GM19351 (cell line): ENCODE measurements around the gene RARB.

Experiments
- ATAC-seq: cut with Tn5 transposase; IDR thresholded peaks from one replicate; pipeline ENCODE4 v1.9.1; 2021; ENCODE audit warnings: mild to moderate bottlenecking, moderate library complexity; ENCODE audit not compliant: unreplicated experiment

Gene RARB

DNA sequence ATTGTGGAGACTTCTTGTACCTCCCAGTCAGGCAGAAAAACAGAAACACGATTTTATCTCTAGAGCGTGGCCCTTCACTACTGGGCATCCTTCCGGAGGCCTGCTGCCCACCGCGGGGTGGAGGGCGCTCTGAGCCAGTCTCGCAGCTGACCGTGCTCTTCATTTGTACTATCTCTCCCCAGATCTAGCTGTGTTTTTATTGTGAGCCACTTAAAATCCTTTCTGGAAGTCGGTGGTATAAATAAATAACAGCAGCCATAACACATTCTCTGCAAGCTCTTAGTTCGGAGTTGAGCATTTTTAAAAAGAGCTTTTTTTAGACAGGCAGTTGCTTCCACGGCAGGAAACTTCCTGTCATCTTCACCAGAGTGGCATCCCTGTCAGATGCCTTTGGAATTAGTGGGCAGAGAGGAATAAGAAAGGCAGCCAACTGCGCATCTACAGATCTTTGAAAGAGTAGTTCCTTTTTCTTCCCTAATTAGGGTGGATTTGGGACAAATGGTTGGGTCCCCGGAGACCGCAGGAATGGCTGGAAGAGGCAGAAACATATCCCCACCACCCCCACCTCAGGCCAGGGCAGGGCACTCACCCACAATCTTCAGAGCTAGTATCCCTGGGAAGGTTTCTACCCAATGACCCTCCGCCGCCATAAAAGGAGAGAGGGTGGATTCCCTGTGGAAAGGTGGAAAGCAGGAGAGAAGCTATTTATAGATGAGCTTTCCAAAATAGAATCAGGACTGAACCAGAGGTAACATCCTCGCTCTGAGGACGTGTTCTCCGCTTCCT, 145.5 kb downstream of the RARB start:
- ATAC-seq, result no peak

- no peak for ATAC-seq
Measured at GRCh38 chr3:25574172-25574765, 146.2 kb downstream of the RARB start.

GRCh38 chr3:25575001-25575400, 146.9 kb downstream of the RARB start:
- ATAC-seq, result no peak

DNA sequence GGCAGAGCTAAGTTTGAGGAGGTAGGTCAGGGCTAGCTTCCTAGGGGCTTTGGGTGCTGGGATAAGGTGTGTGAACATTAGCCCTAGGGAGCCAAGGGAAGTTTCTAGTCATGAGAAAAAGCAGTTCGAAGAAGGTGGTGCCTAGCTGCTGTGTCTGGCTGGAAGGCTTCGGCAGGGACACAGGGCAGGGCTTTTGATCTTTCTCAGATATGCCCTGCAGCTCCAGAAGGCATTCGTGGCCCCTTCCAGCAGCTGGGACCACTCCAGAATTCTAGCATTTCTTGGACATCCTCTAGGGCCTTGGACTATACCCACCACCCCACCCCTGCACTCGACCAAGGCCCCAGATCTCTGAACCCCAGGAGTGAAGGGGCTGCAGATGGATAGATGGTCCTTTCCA, 148.1 kb downstream of the RARB start:
- ATAC-seq, result no peak

DNA sequence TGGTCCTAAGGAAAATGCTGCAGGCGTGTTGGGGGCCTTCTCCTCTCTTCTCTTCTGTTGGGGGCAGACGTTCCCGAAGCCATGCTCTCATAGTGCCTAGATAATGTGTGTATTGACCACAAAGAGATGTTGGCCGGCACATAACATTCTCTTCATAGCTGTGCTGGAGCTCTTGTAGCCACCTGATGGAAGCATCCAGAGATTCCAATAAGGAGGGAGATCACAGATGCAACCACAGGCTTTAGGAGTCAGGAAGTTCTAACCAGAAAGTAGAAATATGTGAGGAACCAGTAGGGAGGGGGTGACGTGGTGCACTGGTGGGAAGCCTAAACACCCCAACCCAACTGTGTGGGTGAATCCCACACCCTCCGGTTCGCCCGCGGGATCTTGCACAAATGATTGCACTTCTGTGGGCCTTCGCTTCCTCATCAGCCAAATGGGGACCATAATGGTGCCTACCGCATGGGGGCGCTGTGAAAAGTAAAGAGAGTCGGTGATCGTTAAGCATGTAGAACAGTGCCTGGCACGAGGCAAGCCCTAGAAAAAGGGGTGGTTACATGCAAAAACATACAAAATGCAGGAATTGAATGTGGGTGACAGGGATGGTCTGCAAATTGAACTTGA, 148.9 kb downstream of the RARB start:
- ATAC-seq, result no peak

DNA sequence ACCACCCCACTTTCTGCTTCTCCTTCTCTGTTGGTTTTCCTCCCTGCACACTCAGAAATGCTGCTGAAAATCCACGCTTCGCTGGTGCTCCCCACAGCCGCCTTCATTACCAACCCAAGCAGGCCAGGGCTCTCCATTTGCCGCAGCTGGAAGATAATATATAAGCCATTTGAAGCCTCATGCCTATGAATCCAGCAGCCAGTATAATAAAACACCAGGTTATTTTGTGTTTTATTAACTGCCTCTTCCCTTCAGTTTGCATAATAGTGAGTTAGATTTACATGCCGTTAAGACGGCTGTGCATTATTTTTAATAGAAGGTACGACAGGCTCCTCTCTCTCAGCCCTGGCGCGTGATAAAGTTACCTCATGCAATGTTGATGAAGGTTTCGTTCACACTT, 150.0 kb downstream of the RARB start:
- no peak for ATAC-seq

DNA sequence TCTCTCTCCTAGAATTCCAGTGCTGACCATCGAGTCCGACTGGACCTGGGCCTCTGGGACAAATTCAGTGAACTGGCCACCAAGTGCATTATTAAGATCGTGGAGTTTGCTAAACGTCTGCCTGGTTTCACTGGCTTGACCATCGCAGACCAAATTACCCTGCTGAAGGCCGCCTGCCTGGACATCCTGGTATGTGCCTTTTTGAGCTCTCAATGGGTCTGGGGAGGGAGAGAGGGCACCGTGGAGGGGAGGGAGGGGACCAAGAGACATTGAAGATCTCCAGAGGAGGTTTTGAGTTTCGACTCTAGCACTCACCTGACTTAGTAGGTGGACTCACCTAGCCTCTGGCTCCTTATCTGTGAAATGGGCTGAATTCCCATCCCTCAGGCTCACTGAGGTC, 152.5 kb downstream of the RARB start:
- no peak for ATAC-seq

- no peak for ATAC-seq
Measured at GRCh38 chr3:25581335-25581734, 153.3 kb downstream of the RARB start.

DNA sequence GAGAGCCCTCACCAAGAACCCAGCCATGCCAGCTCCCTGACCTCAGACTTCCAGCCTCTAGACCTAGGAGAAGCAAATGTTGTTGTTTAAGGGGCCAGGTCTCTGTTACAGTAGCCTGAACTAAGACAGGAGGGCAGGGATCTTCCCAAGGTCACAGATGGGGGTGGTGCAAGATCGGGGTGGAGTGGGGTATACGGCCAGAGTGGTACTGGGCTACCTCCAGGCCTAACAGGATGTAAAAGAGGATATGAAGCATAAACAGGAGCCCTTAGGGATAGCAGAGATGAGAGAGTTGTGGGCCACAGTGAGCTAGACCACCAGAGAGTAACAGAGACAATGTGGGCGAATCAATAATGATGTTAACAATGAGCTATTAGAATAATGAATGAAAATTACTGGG, 153.8 kb downstream of the RARB start:
- no peak for ATAC-seq

DNA sequence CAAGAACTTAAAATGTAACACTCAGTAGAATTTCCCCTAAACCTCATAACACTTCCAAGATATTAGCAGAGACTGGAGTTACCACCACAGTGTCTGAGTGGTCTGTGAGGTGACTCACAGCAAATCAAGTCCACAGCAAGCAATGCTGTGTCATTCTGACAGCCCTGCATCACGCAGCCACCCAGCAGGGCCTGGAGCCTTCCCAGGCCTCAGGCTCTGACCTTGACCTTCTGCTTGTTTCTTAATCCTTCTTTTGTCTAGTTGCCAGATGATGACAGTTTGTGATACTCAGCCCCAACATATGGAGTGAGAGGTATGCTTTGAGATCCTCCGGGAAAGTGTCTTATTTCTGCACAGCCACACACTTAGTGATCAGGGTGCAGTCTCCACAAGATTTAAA, 154.2 kb downstream of the RARB start:
- no peak for ATAC-seq

DNA sequence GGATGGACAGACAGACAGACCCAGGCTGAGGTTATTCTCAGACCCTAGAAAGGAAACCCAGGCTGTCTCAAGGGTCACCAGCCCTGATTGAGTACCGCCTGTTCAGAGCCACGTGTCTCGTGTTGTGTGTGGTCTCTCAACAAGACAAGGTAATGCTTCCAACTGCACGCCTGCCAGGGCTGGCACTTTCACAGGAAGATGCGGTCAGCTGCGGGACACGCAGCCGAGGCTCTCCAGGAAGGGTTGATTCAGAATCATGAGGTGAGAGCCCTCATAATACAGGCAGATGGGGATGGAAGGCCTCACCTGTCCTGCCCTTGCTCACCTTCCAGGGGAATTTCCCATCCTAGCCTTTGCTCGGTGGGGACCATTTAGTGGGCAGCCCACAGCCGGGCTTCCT, 155.3 kb downstream of the RARB start:
- ATAC-seq, result no peak

- ATAC-seq, result no peak
Measured at GRCh38 chr3:25584011-25584789, 156.1 kb downstream of the RARB start.

DNA sequence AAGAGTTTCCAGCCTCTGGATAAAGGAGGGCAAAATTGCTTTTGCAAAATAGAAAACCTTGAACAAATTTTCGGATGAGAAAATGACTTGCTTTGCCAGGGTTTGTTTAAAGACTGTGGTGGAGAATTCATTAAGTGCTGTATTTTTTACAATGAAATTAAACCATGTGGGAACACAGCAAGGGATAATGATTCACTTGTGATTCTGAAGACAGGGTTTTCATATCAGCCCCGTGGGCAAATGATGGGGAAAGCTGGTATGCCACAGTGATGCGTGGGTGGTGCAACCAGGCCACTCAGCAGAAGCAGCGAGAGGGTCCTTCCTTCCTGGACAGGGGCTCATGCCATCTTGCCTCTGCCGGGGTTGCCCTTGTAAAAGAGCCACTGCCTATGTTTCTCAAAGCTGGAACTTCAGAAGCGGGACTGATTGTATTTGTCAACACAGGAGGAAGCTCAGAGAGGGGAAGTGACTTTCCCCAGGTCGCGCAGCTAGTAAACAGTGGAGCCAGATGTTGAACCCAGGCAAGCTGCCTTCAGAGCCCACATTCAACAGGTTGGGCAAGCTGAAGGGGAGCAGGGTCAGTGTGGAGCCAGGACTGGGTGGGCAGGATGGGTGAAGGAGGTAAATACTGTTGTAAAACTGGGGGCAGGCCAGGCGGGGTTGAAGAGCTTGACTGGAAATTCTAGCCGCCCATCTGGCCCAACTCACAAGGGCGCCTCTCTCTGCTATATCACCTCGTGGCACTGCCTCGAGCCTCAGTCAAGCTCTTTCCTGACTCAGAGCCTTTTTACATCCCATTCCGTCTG, 157.5 kb downstream of the RARB start:
- ATAC-seq, result no peak

DNA sequence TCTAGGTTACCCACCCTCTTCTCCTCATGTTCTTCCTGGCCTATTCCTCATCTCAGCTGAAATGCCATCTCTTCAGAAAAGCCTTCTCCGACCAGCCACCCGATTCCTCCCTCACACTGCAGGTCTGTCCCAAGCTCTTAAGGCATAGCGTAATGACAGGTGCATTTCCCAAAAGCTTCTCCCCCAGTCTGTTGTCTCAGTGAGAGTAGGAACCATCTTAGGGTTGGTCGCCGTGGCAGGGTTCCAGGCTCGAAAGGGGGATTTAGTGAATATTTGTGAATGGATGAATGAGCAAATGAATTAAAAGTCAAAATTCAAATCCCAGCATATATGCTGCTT, 158.1 kb downstream of the RARB start:
- ATAC-seq, result no peak

- no peak for ATAC-seq
Measured at GRCh38 chr3:25586553-25586952, 158.5 kb downstream of the RARB start.

DNA sequence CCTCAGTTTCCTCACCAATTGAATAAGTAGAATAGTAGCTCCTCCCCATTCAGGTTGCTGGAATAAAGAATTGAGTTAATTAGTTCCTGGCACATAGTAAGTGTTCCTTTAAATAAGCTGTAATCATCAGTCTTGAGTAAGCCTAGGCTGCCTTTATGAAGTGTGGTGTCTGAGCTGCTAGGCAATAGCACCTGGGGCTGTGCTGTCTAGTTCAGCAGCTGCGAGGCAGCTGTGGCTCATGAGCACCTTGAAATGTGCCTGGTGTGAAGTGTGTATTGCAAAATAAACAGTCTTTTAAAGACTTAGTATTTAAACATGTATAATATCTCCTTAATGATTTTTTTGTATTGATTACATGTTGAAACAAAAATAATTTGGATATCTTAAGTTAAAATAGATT, 159.0 kb downstream of the RARB start:
- ATAC-seq, result no peak

- no peak for ATAC-seq
Measured at GRCh38 chr3:25587526-25587925, 159.5 kb downstream of the RARB start.

- no peak for ATAC-seq
Measured at GRCh38 chr3:25587975-25588374, 159.9 kb downstream of the RARB start.

- ATAC-seq, result no peak
Measured at GRCh38 chr3:25588441-25589103, 160.5 kb downstream of the RARB start.

GRCh38 chr3:25589104-25589782, 161.2 kb downstream of the RARB start:
- no peak for ATAC-seq
